ENCODE data around the gene DHRSX. TPM values are rescaled to one million over a fixed set of nuclear protein-coding genes. Genes with fewer than 3 reads are reported as not detected.
"Not testable (repeated sequence)": the region's sequence is repeated elsewhere in the genome, so short reads cannot be mapped to it uniquely, and the experiment has no call there.

Gene DHRSX
- total RNA-seq, 1 donor from 2014 or later, result 16.1 TPM

DNA sequence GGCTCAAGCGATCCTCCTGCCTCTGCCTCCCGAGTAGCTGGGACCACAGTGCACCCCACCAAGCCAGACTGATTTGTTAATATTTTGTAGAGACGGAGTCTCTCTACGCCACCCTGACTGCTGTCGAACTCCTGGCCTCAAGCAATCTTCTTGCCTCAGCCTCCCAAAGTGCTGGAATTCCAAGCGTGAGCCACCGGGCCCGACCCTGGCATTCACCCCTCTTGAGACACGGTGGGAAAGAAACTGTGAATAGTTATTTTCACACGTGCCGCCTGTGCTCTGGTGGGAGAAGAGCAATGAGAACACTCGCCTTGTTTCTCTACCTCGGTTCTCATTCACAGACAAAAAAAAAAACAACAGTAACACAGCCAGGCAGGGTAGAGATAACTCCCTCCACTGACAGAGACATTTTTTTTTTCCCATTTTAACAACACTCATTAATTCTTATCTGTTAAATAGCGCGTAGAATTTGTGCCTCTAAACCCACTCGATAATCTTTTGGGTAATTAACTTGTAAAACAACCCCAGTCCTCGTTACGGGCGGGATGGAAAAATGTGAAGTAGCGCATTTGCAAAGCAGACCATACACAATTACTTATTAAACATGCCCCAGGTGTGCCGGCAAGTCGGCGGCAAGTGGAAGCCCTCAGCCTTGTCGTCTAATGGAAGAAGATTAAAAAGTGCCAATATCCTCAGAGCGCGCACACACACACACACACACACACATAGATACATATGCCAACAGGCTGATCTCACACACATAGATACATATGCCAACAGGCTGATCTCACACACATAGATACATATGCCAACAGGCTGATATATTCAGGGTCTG, 103.3 kb downstream of the DHRSX start:
- no peak for DNase-seq (ENCODE audit: low spot score)

GRCh38 chrX:2395261-2395992, 105.3 kb downstream of the DHRSX start:
- no peak for DNase-seq (ENCODE audit: low spot score)

- DNase-seq (ENCODE audit: low spot score), result no peak
Observed at GRCh38 chrX:2391869-2392606, 108.7 kb downstream of the DHRSX start.

DNA sequence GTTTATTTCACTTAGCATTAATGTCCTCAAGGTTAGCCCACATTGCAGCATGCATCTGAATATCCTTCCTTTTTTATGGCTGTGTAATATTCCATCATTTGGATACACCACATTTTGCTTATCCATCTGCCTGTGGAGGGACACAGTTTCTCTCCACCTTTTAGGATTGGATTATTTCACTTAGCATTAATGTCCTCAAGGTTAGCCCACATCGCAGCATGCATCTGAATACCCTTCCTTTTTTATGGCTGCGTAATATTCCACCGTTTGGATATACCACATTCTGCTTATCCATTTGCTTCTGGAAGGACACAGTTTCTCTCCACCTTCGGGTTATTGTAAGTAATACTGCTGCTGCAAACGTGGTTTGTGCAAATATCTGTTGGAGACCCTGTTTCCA, 110.0 kb downstream of the DHRSX start:
- no peak for DNase-seq (ENCODE audit: low spot score)

- not testable (repeated sequence) for DNase-seq (ENCODE audit: low spot score)
Observed at GRCh38 chrX:2389731-2390130, 111.0 kb downstream of the DHRSX start.

- DNase-seq (ENCODE audit: low spot score), result no peak
Observed at GRCh38 chrX:2389324-2389723, 111.5 kb downstream of the DHRSX start.

GRCh38 chrX:2388669-2389068, 112.1 kb downstream of the DHRSX start:
- DNase-seq (ENCODE audit: low spot score), result no peak

- DNase-seq (ENCODE audit: low spot score), result no peak
Observed at GRCh38 chrX:2387614-2388239, 113.0 kb downstream of the DHRSX start.

- DNase-seq (ENCODE audit: low spot score), result no peak
Observed at GRCh38 chrX:2385224-2385623, 115.6 kb downstream of the DHRSX start.

DNA sequence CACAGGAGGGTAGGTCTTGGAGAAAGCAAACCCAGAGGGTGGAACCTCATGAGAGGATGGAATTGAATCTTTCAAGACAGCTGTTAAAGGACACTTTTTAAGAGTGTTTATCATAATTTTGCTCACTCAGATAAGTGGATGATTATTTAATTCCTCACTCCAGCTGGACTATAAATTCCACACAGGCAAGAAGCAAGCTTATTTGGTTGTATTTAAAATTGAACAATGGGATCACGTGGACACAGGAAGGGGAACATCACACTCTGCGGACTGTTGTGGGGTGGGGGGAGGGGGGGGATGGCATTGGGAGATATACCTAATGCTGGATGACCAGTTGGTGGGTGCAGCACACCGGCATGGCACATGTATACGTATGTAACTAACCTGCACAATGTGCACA, 116.3 kb downstream of the DHRSX start:
- DNase-seq (ENCODE audit: low spot score), result no peak

DNA sequence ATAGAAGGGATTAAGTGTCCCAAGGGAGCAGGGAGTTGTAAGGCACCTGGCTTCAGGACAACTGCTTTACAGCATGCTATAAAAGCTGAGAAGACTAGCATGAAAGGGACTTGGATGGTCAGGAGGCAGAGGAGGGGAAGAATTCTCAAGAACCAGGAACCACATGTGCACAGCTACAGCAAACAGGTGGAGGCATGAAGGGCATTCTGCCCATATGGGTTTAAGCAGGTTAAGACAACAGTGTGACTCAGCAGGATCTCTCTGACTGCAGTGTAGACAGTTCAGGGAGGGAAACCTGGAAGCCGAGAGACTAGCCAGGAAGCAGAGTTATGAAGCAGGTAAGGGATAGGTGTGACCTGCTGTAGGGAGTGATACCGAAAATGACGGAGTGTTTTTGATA, 117.0 kb downstream of the DHRSX start:
- no peak for DNase-seq (ENCODE audit: low spot score)

- no peak for DNase-seq (ENCODE audit: low spot score)
Observed at GRCh38 chrX:2383144-2383543, 117.6 kb downstream of the DHRSX start.

- DNase-seq (ENCODE audit: low spot score), result not testable (repeated sequence)
Observed at GRCh38 chrX:2382433-2383048, 118.2 kb downstream of the DHRSX start.

DNA sequence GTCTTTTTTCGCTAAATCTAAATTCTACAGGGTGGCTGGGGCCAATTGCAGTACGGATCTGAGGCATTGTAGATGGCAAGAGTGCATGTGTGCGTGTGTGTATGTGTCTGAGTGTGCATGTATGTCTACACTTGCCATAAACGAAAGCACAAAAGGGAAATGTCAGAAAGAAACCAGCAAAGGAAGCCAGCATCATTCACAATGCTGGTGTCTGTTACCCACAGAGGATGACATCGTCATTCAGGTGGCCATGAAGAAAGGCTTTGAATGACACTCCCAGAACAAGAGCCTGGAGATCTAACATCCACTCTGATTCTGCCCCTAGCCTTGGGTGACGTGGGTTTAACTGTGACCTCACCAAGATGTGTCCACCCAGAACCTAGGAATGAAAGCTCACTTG, 124.6 kb downstream of the DHRSX start:
- DNase-seq (ENCODE audit: low spot score), result no peak

DNA sequence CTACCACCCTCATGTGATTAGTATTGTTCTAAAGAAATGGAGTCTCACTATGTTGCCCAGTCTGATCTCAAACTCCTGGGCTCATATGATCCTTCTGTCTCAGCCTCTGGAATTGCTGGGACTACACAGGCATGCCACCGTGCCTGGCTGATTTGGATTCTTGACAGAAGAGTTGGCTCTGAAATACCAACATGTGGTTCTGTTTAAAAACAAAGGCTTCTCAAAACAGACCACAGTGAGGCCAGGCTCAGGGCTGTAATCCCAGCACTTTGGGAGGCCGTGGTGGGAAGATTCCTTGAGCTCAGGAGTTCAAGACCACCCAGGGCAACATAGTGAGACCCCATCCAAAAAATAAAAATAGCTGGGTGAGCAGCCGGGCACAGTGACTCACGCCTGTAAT, 126.7 kb downstream of the DHRSX start:
- DNase-seq (ENCODE audit: low spot score), result no peak

DNA sequence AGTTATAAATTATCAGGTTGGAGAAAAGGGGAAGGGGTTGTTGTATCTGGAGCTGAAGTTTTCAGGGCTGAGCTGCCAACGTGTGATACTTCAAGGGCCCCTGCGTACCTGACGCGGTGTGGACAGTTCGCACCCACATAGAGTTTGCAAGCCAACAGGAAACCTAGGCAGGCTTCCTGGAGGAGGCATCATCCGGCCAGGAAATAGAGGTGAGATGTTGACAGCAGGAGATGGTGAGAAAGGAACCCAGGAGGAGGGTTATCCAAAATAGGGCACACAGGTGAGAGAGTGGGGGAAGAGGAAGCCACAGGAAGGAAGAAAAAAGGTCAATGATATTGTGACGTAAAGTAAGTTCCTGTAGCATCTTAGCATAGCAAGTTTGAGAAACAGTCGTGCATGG, 127.2 kb downstream of the DHRSX start:
- no peak for DNase-seq (ENCODE audit: low spot score)

DNA sequence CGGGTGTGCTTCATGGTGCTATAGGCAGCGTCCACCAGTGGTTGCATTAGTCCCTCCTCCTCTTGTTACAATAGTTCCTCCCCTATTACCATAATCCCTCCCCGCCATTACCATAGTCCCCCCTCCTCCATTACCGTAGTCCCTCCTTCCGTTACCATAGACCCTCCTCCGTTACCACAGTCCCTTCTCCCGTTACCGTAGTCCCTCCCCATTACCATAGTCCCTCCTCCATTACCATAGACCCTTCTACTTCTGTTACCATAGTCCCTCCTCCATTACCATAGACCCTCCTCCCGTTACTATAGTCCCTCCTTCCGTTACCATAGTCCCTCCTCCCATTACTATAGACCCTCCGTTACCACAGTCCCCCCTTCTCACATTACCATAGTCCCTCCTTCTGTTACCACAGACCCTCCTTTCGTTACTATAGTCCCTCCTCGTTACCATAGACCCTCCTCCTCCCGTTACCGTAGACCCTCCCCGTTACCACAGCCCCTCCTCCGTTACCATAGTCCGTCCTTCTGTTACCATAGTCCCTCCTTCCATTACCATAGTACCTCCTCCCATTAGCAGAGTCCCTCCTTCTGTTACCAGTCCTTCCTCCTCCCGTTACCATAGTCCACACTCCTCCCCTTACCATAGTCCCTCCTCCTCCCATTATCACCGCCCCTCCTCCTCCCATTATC, 129.6 kb downstream of the DHRSX start:
- DNase-seq (ENCODE audit: low spot score), result peak; percentile 7

GRCh38 chrX:2370456-2370855, 130.3 kb downstream of the DHRSX start:
- DNase-seq (ENCODE audit: low spot score), result no peak

DNA sequence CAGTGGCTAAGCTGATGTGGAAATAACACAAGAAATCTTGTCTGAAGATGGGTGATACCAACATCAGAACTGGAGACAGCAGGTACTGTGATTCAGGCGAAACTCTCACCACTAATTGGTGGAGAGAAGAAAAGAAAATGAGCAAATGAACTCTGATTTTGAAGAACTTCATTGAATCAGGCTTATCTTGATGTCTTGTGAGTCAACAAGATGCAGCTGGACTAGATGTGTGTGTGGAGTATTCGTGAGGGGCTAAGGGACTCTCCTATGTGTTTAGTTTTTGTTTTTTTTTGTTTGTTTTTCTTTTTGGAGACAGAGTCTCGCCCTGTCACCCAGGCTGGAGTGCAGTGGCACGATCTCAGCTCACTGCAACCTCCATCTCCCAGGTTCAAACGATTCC, 131.6 kb downstream of the DHRSX start:
- no peak for DNase-seq (ENCODE audit: low spot score)

DNA sequence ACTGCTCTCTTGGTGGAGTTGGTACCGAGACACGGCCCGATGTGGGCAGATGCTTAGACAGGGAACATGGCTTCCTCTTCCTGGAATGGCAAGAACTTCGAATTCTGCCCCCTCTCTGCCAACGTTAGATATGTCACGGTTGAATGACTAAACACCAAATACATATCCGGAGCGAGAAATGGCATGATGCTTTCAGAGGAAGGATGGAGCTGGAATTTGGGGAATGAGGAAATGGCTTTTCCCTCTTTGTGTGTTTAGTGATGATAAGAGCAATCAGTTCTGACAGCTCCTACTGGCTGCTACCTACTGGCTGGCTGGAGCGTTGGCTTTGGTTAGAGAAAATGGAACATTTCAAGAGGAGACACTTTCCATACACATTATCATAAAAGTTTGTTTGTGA, 140.0 kb downstream of the DHRSX start:
- DNase-seq (ENCODE audit: low spot score), result no peak

GRCh38 chrX:2359522-2359921, 141.3 kb downstream of the DHRSX start:
- not testable (repeated sequence) for DNase-seq (ENCODE audit: low spot score)
